KG1 (cell line): ENCODE measurements around the gene DLG2.
"Not testable (repeated sequence)": the region's sequence is repeated elsewhere in the genome, so short reads cannot be mapped to it uniquely, and the experiment has no call there.

Source experiments
- DNase-seq: peaks from one replicate; lab custom pipeline; 2025; lab: John Stamatoyannopoulos, UW

Gene DLG2

GRCh38 chr11:84990141-84990540 lies 637.0 kb downstream of the DLG2 start:
- no peak for DNase-seq

DNA sequence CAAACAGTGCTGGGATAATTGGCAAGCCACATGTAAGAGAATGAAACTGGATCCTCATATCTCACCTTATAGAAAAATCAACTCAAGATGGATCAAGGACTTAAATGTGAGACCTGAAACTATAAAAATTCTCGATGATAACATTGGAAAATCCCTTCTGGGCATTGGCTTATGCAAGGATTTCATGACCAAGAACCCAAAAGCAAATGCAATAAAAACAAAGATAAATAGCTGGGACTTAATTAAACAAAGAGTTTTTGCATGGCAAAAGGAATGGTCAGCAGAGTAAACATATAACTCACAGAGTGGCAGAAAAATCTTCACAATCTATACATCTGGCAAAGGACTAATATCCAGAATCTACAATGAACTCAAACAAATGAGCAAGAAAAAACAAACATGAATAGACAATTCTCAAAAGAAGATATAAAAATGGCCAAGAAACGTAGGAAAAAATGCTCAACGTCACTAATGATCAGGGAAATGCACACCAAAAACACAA lies 639.4 kb downstream of the DLG2 start:
- not testable (repeated sequence) for DNase-seq

DNA sequence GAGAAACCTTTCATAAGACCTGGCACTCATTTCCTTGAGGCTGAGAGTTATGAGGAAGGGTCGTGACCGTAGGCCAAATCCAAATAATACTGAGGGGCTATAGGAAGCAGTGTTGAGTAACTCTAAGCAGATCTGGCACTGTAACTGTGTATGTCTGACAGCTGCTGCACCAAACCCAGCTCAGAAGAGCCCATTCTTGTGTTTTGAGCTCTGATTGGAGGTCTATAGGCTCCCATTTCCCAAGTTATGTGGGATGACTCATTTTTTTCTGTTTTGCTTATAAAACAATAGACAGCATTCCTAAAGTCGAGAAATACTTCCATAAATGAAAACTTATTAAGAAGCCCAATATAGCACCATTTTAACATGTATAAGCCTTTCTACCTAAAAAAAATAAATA lies 645.8 kb downstream of the DLG2 start:
- DNase-seq = no peak

GRCh38 chr11:84969103-84969502 lies 658.0 kb downstream of the DLG2 start:
- no peak for DNase-seq

GRCh38 chr11:84965484-84965883 lies 661.7 kb downstream of the DLG2 start:
- no peak for DNase-seq

DNA sequence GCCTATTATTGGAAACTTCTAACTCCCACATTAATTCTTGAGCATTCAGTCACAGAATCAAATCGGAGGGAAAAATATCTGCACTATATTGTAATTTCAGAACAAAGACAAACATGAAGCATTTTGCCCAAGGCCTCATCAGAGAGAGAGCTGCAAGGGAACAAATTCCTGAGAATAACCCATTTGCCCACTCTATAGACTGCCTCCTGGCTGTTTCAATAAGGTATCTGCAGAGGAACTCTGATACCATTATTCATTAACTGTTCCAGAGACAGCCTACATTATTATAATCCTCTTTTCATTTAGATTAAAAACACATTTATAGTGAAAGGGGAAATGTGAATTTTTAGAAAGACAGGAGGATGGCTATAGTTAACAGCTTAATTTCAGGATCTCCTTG lies 663.9 kb downstream of the DLG2 start:
- DNase-seq = no peak

- DNase-seq = no peak
Observed at GRCh38 chr11:84962018-84962417, 665.1 kb downstream of the DLG2 start.

- DNase-seq = no peak
Observed at GRCh38 chr11:84958295-84958694, 668.8 kb downstream of the DLG2 start.

DNA sequence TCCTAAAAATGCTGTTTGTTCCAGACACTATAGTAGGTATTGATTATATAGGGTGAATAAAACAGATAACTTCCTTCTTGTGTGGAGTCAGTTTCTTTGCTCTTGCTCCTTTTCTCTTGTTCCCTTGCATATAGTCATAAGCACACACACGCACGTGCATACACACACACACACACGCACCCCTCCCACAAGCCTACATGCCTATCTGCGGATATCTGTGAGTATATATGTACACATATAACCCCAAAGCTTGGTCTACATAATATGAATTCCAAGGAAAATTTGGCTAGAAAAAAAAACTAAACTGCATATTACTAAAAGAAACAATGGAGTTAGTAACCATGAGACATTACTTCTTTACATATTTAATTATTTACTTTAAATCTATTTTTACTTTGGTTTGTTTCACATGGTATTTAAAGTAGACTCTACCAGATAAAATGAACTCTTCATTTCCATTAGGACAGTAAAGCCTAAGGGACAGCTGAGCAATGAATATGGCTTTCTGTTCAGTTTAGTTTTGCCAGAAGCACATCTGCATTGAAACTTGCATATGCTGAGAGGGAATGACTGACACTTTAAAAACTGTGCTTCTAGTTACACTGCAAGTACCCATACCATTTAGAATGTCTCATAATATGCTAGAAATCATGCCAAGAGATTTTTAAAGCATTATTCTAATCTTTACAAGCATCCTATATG lies 676.4 kb downstream of the DLG2 start:
- no peak for DNase-seq

GRCh38 chr11:84947970-84948580 lies 679.1 kb downstream of the DLG2 start:
- no peak for DNase-seq

DNA sequence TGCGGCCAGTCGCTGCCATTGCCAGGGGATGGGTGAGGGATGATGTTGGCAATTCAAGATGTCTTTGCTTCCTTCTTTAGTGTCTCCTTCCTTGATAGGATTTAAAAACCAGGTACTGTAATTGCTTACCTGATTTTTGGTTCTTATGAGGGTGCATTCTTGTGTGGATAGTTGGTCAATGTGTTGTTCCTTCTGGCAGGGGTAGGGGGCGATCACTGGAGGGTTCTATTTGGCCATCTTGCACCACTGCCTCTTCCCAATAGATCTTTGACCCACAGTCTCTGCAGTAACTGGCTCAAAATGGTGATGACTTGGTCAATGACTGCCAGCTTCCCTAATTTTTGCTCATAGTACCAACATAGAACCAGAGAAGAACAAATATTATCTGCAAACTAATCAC lies 680.1 kb downstream of the DLG2 start:
- DNase-seq = no peak

- no peak for DNase-seq
Observed at GRCh38 chr11:84930863-84931262, 696.3 kb downstream of the DLG2 start.

- no peak for DNase-seq
Observed at GRCh38 chr11:84929738-84930137, 697.4 kb downstream of the DLG2 start.

GRCh38 chr11:84924154-84924692 lies 702.9 kb downstream of the DLG2 start:
- DNase-seq = no peak

- DNase-seq = no peak
Observed at GRCh38 chr11:84923489-84923888, 703.7 kb downstream of the DLG2 start.

DNA sequence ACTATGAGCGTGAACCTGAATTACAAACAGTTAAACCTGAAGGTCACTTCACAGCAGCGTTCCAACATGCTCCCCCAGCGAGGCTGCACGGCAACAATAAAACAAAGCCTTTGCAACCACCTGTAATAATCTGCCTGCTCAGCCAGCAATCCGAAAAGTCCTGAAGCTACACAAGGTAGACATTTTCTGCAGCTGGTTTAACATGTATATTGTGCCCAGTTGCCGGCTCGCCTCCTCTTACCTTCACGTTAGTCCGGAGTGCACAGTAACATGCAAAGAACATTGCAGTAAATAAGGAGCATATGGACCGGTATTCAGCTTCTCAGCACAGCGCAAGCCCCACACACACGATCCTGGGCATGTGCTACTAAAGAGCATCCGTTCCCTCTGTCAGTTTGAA lies 704.3 kb downstream of the DLG2 start:
- no peak for DNase-seq

DNA sequence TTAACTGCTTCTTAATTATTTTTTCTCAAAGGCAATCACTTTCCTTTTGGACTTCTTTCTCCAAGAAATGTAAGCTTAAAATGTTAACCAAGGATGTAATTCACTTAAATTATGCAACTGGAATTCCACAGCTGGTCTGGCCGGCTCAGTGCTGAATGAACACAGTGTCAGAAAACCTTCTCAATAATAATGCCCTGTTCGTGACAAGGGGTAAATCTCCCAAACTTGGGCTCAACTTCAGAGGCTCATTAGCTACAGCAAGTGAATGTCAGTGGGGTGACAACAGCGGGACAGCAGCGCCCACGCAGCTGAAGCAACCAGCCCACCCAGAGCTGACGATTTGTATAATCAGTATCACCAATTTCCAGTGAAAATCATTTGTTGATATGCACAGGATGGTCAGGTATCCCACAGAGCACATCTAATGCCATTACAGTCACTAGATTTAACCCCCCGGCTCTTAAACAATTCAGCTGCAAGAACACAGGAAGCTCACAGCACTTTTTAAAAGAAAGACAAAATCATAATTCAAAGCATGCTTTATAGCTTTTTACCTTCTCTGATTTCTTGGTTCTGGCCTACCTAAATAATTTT lies 704.8 kb downstream of the DLG2 start:
- DNase-seq = no peak

DNA sequence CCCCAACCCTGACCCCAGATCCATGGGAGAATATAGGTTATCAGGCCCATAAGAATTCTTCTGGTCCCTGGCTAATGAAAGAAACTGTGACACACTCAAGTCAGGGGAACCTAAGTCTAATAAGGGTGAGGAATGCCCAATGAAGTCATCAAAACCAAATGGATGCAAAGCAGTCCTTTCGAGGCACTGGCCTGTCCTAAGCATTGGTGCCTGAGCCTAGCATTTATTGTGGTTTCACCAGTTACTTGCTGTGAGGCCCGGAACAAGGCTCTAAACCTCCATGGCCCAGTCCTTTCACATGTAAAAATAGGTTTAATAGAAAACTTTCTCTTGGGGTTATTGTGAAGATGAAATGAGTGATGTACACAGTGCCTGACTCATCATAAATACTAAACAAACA lies 712.6 kb downstream of the DLG2 start:
- no peak for DNase-seq

GRCh38 chr11:84909740-84910139 lies 717.4 kb downstream of the DLG2 start:
- DNase-seq = no peak

DNA sequence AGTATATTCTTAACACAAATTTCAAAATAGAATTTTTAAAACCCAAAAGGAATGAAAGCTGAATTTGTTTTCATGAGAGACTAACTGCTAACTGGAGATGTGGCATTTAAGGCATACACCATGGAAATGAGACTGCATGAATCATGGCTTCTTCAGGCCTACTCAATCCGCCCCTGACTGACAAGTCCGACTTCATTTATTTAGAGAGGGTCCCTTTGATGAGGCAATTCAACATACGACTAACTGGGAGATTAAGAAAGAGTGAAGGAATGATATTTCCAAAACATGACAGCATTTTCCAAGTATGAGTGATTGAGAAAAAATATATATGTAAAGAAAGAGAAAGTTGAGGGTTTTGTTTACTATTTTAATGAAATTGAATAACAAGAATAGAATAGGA lies 720.1 kb downstream of the DLG2 start:
- no peak for DNase-seq

GRCh38 chr11:84905411-84905810 lies 721.7 kb downstream of the DLG2 start:
- no peak for DNase-seq

DNA sequence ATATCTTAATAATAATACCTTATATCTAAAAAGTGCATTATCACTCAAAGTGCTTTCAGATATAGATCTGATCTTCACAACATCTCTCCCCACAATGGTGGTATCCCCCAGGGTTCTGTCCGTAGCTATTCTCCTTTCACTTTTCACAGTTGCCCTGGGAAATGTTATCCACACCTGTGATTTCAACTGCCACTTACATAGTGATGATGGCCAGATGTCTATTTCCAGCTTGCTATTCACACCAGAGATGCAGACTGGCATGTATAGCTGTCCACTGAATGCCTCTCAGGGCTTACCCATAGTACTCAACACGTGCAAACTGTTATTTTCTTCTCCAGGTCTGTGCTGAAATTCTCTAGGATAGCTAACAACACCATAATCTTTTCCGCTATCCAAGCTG lies 724.7 kb downstream of the DLG2 start:
- no peak for DNase-seq

- DNase-seq = no peak
Observed at GRCh38 chr11:84901991-84902390, 725.2 kb downstream of the DLG2 start.
